PFSK-1 (cell line): ENCODE measurements around the gene KIF3B.

Source experiments
- FOXP2 ChIP-seq: optimal IDR thresholded peaks from 2 replicates; pipeline ENCODE3; 2011; ENCODE audit warnings: borderline replicate concordance, control low read depth, inconsistent platforms; ENCODE audit not compliant: insufficient read depth; ENCODE audit errors: extremely low read length, extremely low read depth
- POLR2AphosphoS5 ChIP-seq: IDR thresholded peaks from 2 replicates; pipeline ENCODE4 v1.6.1; 2012; ENCODE audit warnings: low read depth, mild to moderate bottlenecking, control low read depth, low read length, moderate library complexity
- REST ChIP-seq, 2 experiments: IDR thresholded peaks; 2 replicates each; pipeline versions ENCODE4 v1.6.1 to v1.8.0; 2011 to 2012; ENCODE audit warnings: low read depth in 2 of 2, low read length in 2 of 2, control low read depth in 1 of 2, inconsistent platforms in 1 of 2, mild to moderate bottlenecking in 1 of 2, moderate library complexity in 1 of 2; ENCODE audit not compliant: insufficient read depth in 1 of 2
- SIN3A ChIP-seq: IDR thresholded peaks from 2 replicates; pipeline ENCODE4 v1.6.1; 2012; ENCODE audit warnings: mild to moderate bottlenecking, low read length, moderate library complexity, borderline replicate concordance; ENCODE audit not compliant: insufficient read depth
- TAF1 ChIP-seq: IDR thresholded peaks from 2 replicates; pipeline ENCODE4 v1.6.1; 2012; ENCODE audit warnings: low read length, control low read depth, borderline replicate concordance; ENCODE audit not compliant: insufficient read depth

KIF3B gene

DNA sequence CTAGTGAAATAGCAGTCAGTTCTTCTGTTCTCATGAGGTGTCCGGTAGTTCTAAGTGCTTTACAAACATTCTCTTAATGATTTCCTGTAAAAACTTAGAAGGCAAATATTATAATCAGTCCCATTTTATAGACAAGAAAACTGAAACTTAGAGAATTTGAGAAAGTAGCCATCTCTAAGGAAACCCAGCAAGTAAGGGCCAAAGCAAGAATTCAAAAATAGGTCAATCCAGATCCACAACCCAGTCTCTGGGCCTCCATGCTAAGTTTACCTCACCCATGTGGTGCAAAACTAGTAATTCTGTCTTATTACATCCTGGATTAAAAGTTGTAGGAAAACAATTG lies 53.1 kb downstream of the KIF3B start:
- TF ChIP-seq FOXP2 (no peak), SIN3A (no peak), REST (IDR thresholded peaks at IDR 0.05; ENCODE audit: insufficient read depth in 1 of 2, low read depth in 2 of 2, low read length in 2 of 2) (no peak), TAF1 (no peak), POLR2AphosphoS5 (no peak)

- TF ChIP-seq POLR2AphosphoS5 (no peak), FOXP2 (no peak), SIN3A (no peak), TAF1 (no peak), REST (IDR thresholded peaks at IDR 0.05; ENCODE audit: insufficient read depth in 1 of 2, low read depth in 2 of 2, low read length in 2 of 2) (no peak)
These were observed 55.2 kb downstream of the KIF3B start for GRCh38 chr20:32332614-32333013.

- TF ChIP-seq TAF1 (no peak), FOXP2 (no peak), POLR2AphosphoS5 (no peak), REST (IDR thresholded peaks at IDR 0.05; ENCODE audit: insufficient read depth in 1 of 2, low read depth in 2 of 2, low read length in 2 of 2) (no peak), SIN3A (no peak)
These were observed 55.9 kb downstream of the KIF3B start for GRCh38 chr20:32333181-32333987.

- TF ChIP-seq TAF1 (no peak), SIN3A (no peak), POLR2AphosphoS5 (no peak), REST (IDR thresholded peaks at IDR 0.05; ENCODE audit: insufficient read depth in 1 of 2, low read depth in 2 of 2, low read length in 2 of 2) (no peak)
These were observed 56.8 kb downstream of the KIF3B start for GRCh38 chr20:32333988-32334885.
